HG03442 (cell line): ENCODE results near the gene VKORC1L1.
"Not testable (repeated sequence)": the region's sequence is repeated elsewhere in the genome, so short reads cannot be mapped to it uniquely, and the experiment has no call there.

Source experiments
- ATAC-seq: cut with Tn5 transposase; IDR thresholded peaks from one replicate; pipeline ENCODE4 v1.9.1; 2021; ENCODE audit warnings: mild to moderate bottlenecking, moderate library complexity; ENCODE audit not compliant: unreplicated experiment

Gene VKORC1L1

DNA sequence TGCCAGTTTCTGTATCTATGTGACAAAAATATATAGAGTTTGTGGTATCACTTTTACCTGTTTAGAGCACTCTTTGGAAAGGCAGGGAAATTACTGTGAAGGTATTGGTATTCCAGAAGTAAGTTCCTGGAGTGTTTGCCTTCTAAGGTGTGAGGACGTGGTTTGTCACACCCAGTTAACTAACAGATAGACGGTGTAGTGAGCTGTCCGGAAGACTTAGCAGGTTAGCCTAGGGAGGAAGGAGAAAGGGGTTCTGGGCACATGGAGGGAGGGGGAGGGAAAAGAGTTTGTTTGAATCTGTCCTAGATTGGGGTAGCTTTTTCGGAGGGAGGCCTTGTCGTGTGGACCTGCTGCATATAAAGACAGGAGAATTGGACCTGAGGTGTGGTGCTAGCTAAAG is 7.4 kb downstream of the VKORC1L1 start:
- not testable (repeated sequence) for ATAC-seq

GRCh38 chr7:65884983-65885382 is 12.1 kb downstream of the VKORC1L1 start:
- not testable (repeated sequence) for ATAC-seq

- ATAC-seq: not testable (repeated sequence)
Measured at GRCh38 chr7:65885533-65885932, 12.7 kb downstream of the VKORC1L1 start.

- not testable (repeated sequence) for ATAC-seq
Measured at GRCh38 chr7:65888434-65889156, 15.7 kb downstream of the VKORC1L1 start.

DNA sequence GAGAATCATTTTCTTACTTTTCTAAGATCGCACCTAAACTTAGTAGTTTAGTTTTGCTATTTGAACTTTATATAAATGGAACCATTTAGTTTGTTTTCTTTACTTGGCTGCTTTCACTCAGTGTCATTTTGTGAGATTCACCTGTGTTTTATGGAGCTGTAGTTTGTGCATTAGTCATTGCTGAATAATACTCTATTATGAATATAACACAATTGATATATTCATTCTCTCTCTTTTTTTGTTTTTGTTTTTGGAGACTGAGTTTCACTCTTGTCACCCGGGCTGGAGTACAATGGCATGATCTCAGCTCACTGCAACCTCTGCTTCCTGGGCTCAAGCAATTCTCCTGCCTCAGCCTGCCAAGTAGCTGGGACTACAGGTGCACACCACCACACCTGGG is 16.8 kb downstream of the VKORC1L1 start:
- ATAC-seq: not testable (repeated sequence)

GRCh38 chr7:65892161-65892560 is 19.3 kb downstream of the VKORC1L1 start:
- no peak for ATAC-seq

DNA sequence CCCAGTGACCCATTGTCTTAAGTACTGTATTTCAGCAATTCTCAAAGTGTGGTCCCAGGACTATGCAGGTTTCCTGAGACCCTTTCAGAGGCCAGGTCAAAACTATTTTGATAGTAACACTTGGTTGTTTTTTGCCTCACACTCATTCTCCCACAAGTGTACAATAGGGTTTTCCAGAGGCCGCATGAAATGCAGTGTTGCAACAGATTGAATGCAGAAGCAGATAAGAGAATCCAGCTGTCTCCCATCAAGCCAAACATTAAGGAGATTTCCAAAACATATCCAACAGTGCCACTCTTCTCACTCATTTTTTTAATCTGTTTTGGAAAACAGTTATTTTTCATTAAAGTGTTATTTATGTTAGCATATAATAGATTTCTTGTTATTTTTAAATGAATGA is 20.0 kb downstream of the VKORC1L1 start:
- no peak for ATAC-seq

DNA sequence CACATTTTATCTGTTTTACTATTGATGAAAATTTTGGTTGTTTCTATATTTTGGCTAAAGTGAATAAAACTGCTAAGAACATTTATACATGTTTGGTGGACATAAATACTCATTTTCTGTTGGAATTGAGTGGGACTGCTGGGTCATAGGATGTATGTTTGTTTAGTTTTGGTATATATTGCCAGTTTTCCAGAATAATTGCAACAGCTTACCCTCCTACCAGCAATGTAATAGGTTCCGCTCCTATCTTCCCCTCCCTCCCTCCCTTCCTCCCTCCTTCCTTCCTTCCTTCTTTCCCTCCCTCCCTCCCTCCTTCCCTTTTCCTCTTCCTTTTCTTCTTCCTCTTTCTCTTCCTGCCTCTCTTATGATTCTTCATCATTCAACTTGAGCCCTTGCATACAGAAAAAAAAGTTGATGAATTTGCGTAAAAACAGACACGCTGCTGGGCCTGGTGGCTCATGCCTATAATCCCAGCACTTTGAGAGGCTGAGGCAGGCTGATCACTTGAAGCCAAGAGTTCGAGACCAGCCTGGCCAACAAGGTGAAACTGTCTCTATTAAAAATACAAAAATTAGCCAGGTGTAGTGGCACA is 23.5 kb downstream of the VKORC1L1 start:
- ATAC-seq: no peak

GRCh38 chr7:65897289-65897688 is 24.4 kb downstream of the VKORC1L1 start:
- not testable (repeated sequence) for ATAC-seq

- not testable (repeated sequence) for ATAC-seq
Measured at GRCh38 chr7:65898677-65899447, 26.0 kb downstream of the VKORC1L1 start.

DNA sequence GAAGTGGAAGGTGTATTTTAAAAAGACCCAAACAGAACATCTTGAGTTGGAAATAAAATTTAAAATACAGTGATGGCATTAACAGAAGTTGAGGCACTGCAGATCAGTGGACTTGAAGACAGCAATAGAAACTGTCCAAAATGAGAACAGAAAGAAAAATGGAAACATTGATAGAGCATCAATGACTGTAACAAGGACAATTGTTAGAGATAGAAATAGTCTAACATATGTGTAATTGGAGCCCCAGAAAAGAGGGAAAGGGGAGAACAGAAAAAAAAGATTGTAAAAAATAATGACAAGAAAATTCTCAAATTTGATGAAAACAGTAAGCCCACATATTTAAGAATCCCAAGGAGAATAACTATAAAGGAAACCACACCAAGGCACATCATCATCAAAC is 29.4 kb downstream of the VKORC1L1 start:
- no peak for ATAC-seq

GRCh38 chr7:65907501-65908198 is 34.8 kb downstream of the VKORC1L1 start:
- ATAC-seq: no peak

- ATAC-seq: no peak
Measured at GRCh38 chr7:65910237-65910636, 37.4 kb downstream of the VKORC1L1 start.

- no peak for ATAC-seq
Measured at GRCh38 chr7:65912237-65912636, 39.4 kb downstream of the VKORC1L1 start.

- no peak for ATAC-seq
Measured at GRCh38 chr7:65915921-65916657, 43.2 kb downstream of the VKORC1L1 start.

DNA sequence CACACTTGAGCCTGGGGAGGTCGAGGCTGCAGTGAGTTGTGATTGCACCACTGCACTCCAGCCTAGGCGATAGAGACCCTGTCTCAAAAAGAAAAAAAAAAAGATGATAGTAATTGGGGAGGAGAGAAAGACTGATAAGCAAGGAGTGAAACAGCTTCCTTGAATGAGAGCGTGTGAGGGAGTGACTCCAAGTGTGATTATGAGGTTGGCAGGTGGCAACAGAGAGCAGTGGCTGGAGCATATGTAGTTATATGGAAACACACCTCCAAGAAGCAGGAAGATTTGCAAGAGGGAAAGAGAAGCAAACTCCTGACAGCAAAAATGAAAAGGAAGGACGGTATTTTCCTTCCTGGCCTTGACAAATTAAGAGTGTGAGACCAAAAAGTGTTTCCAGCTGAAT is 50.4 kb downstream of the VKORC1L1 start:
- ATAC-seq: no peak

DNA sequence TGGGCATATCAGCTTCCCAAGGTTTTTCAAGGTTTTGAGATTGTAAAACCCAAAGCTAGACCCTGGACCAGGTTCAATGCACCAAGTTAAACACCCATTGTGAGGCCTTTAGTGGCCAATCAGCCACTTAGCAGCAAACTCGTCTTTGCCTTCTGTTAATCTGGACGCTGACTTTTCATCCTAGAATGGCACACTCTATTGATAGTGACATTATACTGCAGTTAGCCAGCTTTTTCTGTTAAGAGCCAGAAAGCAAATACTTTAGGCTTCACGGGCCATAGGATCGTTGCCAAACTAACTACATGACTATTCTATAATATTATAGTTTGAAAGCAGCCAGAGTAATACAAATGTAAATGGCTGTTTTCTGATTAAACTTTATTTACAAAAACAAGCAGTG is 51.3 kb downstream of the VKORC1L1 start:
- ATAC-seq: no peak

GRCh38 chr7:65925040-65925439 is 52.2 kb downstream of the VKORC1L1 start:
- ATAC-seq: no peak

DNA sequence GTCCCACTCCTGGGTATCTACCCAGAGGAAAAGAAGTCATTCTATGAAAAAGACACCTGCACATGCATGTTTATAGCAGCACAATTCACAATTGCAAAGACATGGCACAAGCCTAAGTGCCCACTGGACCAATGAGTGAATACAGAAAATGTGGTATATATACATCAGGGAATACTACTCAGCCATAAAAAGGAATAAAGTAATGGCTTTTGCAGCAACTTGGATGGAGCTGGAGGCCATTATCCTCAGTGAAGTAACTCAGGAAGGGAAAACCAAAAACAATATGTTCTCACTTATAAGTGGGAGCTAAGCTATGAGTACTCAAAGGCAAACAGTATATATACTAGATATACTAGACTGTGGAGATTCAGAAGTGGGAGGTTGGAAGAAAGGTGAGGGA is 53.7 kb downstream of the VKORC1L1 start:
- no peak for ATAC-seq
